Karpas-422 (cell line): ENCODE results near the gene AOPEP. TPM values are rescaled to one million over a fixed set of nuclear protein-coding genes. Genes with fewer than 3 reads are reported as not detected.

Experiments used
- DNase-seq: peaks from one replicate; pipeline ENCODE4 v3.0.0-alpha.2; 2015
- H2AFZ ChIP-seq: fragments of 200-600 bp; sonication (generic); 2 replicates; pipeline ENCODE4 v1.6.1; 2014; ENCODE audit warnings: antibody characterized with exemption, low read length, mixed read lengths
- H3K27ac ChIP-seq: fragments of 200-600 bp; sonication (generic); 2 replicates; pipeline ENCODE4 v1.5.1; 2014; ENCODE audit warnings: mild to moderate bottlenecking, low read length, moderate library complexity
- H3K27me3 ChIP-seq: fragments of 200-600 bp; sonication (generic); 2 replicates; pipeline ENCODE4 v1.6.1; 2014; ENCODE audit warnings: low read length, mixed read lengths
- H3K36me3 ChIP-seq: fragments of 200-600 bp; sonication (generic); 2 replicates; pipeline ENCODE4 v1.6.1; 2014; ENCODE audit warnings: low read length, mixed read lengths; ENCODE audit not compliant: insufficient read depth
- H3K4me1 ChIP-seq: fragments of 200-600 bp; sonication (generic); 2 replicates; pipeline ENCODE4 v1.6.1; 2014; ENCODE audit warnings: mild to moderate bottlenecking, low read length, mixed read lengths
- H3K4me2 ChIP-seq: fragments of 200-600 bp; sonication (generic); 2 replicates; pipeline ENCODE4 v1.6.1; 2014; ENCODE audit warnings: low read length, low read depth, mild to moderate bottlenecking; ENCODE audit not compliant: poor library complexity, severe bottlenecking
- H3K4me3 ChIP-seq: fragments of 200-600 bp; sonication (generic); 2 replicates; pipeline ENCODE4 v1.5.1; 2014; ENCODE audit warnings: mild to moderate bottlenecking, antibody characterized with exemption, low read length, mixed read lengths
- H3K79me2 ChIP-seq: fragments of 200-600 bp; sonication (generic); 2 replicates; pipeline ENCODE4 v1.6.1; 2014; ENCODE audit warnings: mild to moderate bottlenecking, low read length, mixed read lengths
- H3K9ac ChIP-seq: fragments of 200-600 bp; sonication (generic); 2 replicates; pipeline ENCODE4 v1.6.0; 2014; ENCODE audit warnings: low read length
- H3K9me2 ChIP-seq: fragments of 200-600 bp; sonication (generic), shearing (Covaris generic); replicated peaks from 2 replicates; pipeline ENCODE4 v1.6.0; 2014; ENCODE audit warnings: mild to moderate bottlenecking, low read length, moderate library complexity; ENCODE audit not compliant: insufficient read depth
- H3K9me3 ChIP-seq: fragments of 300-700, 200-600 bp; sonication (generic); 2 replicates; pipeline ENCODE4 v1.6.1; 2014; ENCODE audit warnings: low read length, mixed read lengths
- H4K20me1 ChIP-seq: fragments of 200-600 bp; sonication (generic); 2 replicates; pipeline ENCODE4 v1.6.1; 2014; ENCODE audit warnings: mild to moderate bottlenecking, antibody characterized with exemption, low read length, low read depth; ENCODE audit not compliant: insufficient read depth
- total RNA-seq: library from RNA; depleted of rRNA; stranded (reverse); fragments of >200 nt; shearing (Covaris generic); gene quantifications from 2 replicates; pipeline ENCODE4 v1.2.3, GENCODE V29; 2014; ENCODE audit warnings: low replicate concordance

AOPEP gene
- total RNA-seq, 1 experiment from 2014 or later: 22.7 TPM

- no peaks in the 10 kb centered on the region for H3K9me3 ChIP-seq
- H3K27ac ChIP-seq: no peak overlapping the region
- no peak overlapping the region for H3K4me3 ChIP-seq
- no peaks in the 10 kb centered on the region for H3K9me2 ChIP-seq
- no peak for DNase-seq
- H3K36me3 ChIP-seq: no peaks in the 10 kb centered on the region
- H4K20me1 ChIP-seq: no peaks in the 10 kb centered on the region
- no peaks in the 10 kb centered on the region for H3K79me2 ChIP-seq
- no peak overlapping the region for H3K4me2 ChIP-seq
- peaks cover 3% of the 10 kb centered on the region; the same call in 1 of the 2 replicates for H3K4me1 ChIP-seq
- no peaks in the 10 kb centered on the region for H3K27me3 ChIP-seq
- H2AFZ ChIP-seq: no peak overlapping the region
- H3K9ac ChIP-seq: no peak overlapping the region
Observed at GRCh38 chr9:94931036-94931633, 204.6 kb downstream of the AOPEP start.

GRCh38 chr9:94931740-94932139 lies 205.2 kb downstream of the AOPEP start:
- Histone ChIP-seq H3K79me2 (no peaks in the 10 kb centered on the region), H3K36me3 (no peaks in the 10 kb centered on the region), H3K9me2 (no peaks in the 10 kb centered on the region), H3K9ac (no peak overlapping the region), H4K20me1 (no peaks in the 10 kb centered on the region), H3K4me2 (no peak overlapping the region), H2AFZ (no peak overlapping the region), H3K4me1 (peaks cover 3% of the 10 kb centered on the region; the same call in 1 of the 2 replicates), H3K4me3 (no peak overlapping the region), H3K27ac (no peak overlapping the region), H3K9me3 (no peaks in the 10 kb centered on the region), H3K27me3 (no peaks in the 10 kb centered on the region)
- no peak for DNase-seq

- H3K9ac ChIP-seq: no peak overlapping the region
- no peaks in the 10 kb centered on the region for H3K79me2 ChIP-seq
- peaks cover 3% of the 10 kb centered on the region; the same call in 1 of the 2 replicates for H3K4me1 ChIP-seq
- H3K9me3 ChIP-seq: no peaks in the 10 kb centered on the region
- DNase-seq: no peak
- H3K4me3 ChIP-seq: no peak overlapping the region
- H3K27ac ChIP-seq: no peak overlapping the region
- no peaks in the 10 kb centered on the region for H4K20me1 ChIP-seq
- H2AFZ ChIP-seq: no peak overlapping the region
- no peaks in the 10 kb centered on the region for H3K27me3 ChIP-seq
- no peaks in the 10 kb centered on the region for H3K36me3 ChIP-seq
- no peak overlapping the region for H3K4me2 ChIP-seq
- H3K9me2 ChIP-seq: no peaks in the 10 kb centered on the region
Observed at GRCh38 chr9:94932652-94933510, 206.4 kb downstream of the AOPEP start.

- DNase-seq: no peak
- Histone ChIP-seq H3K4me2 (no peak overlapping the region), H3K27me3 (no peaks in the 10 kb centered on the region), H3K4me3 (no peak overlapping the region), H3K9ac (no peak overlapping the region), H3K9me3 (no peaks in the 10 kb centered on the region), H3K4me1 (peaks cover 3% of the 10 kb centered on the region; the same call in 1 of the 2 replicates), H4K20me1 (no peaks in the 10 kb centered on the region), H3K36me3 (no peaks in the 10 kb centered on the region), H3K9me2 (no peaks in the 10 kb centered on the region), H2AFZ (no peak overlapping the region), H3K27ac (no peak overlapping the region), H3K79me2 (no peaks in the 10 kb centered on the region)
Observed at GRCh38 chr9:94933511-94933828, 207.0 kb downstream of the AOPEP start.

GRCh38 chr9:94934816-94935328 lies 208.4 kb downstream of the AOPEP start:
- no peaks in the 10 kb centered on the region for H3K79me2 ChIP-seq
- no peaks in the 10 kb centered on the region for H3K27me3 ChIP-seq
- no peaks in the 10 kb centered on the region for H3K36me3 ChIP-seq
- H3K27ac ChIP-seq: no peak overlapping the region
- H4K20me1 ChIP-seq: no peaks in the 10 kb centered on the region
- no peaks in the 10 kb centered on the region for H3K9me2 ChIP-seq
- no peak overlapping the region for H3K4me2 ChIP-seq
- DNase-seq: no peak
- H3K9me3 ChIP-seq: no peaks in the 10 kb centered on the region
- no peak overlapping the region for H3K9ac ChIP-seq
- no peak overlapping the region for H2AFZ ChIP-seq
- no peak overlapping the region for H3K4me3 ChIP-seq
- H3K4me1 ChIP-seq: peaks cover 3% of the 10 kb centered on the region; the same call in 1 of the 2 replicates

GRCh38 chr9:94935396-94935795 lies 208.9 kb downstream of the AOPEP start:
- Histone ChIP-seq H3K4me1 (0 out of 2 replicates have a peak, but pooled peaks cover under 1% of the 10 kb centered on the region), H3K9ac (no peak overlapping the region), H3K4me3 (no peak overlapping the region), H3K27ac (no peak overlapping the region), H3K4me2 (no peak overlapping the region), H3K9me2 (no peaks in the 10 kb centered on the region), H3K27me3 (no peaks in the 10 kb centered on the region), H3K9me3 (no peaks in the 10 kb centered on the region), H3K36me3 (no peaks in the 10 kb centered on the region), H4K20me1 (no peaks in the 10 kb centered on the region), H3K79me2 (no peaks in the 10 kb centered on the region), H2AFZ (no peak overlapping the region)
- no peak for DNase-seq

GRCh38 chr9:94936419-94936818 lies 209.9 kb downstream of the AOPEP start:
- Histone ChIP-seq H2AFZ (no peak overlapping the region), H4K20me1 (no peaks in the 10 kb centered on the region), H3K9me3 (no peaks in the 10 kb centered on the region), H3K36me3 (no peaks in the 10 kb centered on the region), H3K9ac (no peak overlapping the region), H3K4me1 (no peaks in the 10 kb centered on the region), H3K9me2 (no peaks in the 10 kb centered on the region), H3K4me2 (no peak overlapping the region), H3K4me3 (no peak overlapping the region), H3K27ac (no peak overlapping the region), H3K79me2 (no peaks in the 10 kb centered on the region), H3K27me3 (no peaks in the 10 kb centered on the region)
- DNase-seq: no peak

- DNase-seq: no peak
- H3K27ac ChIP-seq: no peak overlapping the region
- H3K4me2 ChIP-seq: no peak overlapping the region
- no peaks in the 10 kb centered on the region for H3K4me1 ChIP-seq
- H3K9me3 ChIP-seq: no peaks in the 10 kb centered on the region
- no peaks in the 10 kb centered on the region for H3K36me3 ChIP-seq
- H3K4me3 ChIP-seq: no peak overlapping the region
- no peak overlapping the region for H2AFZ ChIP-seq
- H3K9me2 ChIP-seq: no peaks in the 10 kb centered on the region
- H3K9ac ChIP-seq: no peak overlapping the region
- no peaks in the 10 kb centered on the region for H3K79me2 ChIP-seq
- H4K20me1 ChIP-seq: no peaks in the 10 kb centered on the region
- no peaks in the 10 kb centered on the region for H3K27me3 ChIP-seq
Observed at GRCh38 chr9:94937214-94937903, 210.9 kb downstream of the AOPEP start.
